ENCODE results near the gene LMNA.
"Not testable (repeated sequence)": the region's sequence is repeated elsewhere in the genome, so short reads cannot be mapped to it uniquely, and the experiment has no call there.

LMNA gene

DNA sequence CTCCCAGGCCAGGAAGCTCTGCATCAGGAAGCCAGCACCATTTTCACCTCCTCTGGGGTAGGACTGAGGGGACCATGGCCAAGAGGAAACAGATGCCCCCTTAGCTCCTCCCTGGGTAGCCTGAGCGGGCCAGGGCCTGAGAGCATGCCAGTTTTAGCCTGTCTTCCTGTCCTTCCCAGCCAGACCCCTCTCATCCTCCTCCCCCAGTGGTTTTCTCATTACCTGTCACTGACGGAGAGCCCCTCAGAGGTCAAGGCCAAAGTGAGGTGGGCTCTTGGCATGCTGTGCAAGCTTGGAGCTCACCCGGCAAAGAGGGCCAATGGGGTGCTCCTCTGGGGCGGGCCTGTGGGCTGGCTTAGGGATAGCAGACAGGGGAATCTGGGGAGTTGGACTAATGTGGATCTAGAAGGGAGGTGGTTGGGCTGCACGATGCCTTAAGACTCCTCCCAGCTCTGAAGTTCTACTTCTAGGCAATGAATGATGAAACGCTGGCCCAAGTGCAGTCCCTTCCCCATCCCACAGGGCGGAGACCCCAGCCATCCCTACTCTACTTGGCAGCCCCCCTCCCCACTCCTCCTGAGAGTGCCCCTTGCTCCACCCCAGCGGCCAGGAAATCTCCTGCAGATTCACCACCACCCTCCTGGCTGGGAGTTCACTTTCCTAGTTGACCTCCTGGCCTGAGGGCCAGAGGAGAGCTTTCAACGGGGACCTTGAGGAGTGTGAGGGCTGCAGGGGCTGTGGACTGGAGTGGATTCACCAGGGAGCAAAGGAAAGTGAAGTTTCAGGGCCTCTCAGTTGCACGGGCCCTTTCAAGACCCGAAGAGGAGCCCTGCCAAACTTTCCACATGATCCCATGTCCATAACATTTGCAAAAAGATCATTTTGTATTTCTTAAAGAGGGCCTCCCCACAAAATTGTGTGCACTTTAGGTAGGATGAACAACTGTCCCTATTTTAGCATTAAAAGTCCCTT lies 9.4 kb upstream of the LMNA start:
- DNase-seq, result no peak

- no peak for DNase-seq
Measured at GRCh38 chr1:156106624-156107488, 7.7 kb upstream of the LMNA start.

GRCh38 chr1:156108057-156108456 lies 6.5 kb upstream of the LMNA start:
- DNase-seq, result no peak

DNA sequence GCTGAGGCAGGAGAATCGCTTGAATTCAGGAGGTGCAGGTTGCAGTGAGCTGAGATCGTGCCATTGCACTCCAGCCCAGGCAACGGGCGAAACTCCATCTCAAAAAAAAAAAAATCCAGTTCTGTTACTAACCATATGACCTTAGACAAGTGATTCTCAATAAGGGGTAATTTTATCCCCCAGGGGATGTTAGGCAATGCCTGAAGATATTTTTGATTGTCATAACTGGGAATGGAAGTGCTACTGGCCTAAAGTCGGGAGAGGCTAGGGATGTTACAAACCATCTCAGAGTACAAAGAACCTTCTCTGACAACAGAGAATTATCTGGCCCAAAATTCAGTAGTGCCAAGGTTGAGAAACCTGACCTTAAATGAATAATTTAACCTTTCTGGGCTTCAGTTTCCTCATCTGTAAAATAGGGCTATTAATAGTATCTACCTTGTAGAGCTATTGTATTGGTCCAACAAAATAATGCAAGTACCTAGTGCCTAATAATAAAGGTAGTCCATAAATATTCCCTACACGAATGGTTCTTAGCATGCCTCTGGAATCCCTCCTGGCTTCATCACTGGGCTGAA lies 5.8 kb upstream of the LMNA start:
- DNase-seq, result no peak

DNA sequence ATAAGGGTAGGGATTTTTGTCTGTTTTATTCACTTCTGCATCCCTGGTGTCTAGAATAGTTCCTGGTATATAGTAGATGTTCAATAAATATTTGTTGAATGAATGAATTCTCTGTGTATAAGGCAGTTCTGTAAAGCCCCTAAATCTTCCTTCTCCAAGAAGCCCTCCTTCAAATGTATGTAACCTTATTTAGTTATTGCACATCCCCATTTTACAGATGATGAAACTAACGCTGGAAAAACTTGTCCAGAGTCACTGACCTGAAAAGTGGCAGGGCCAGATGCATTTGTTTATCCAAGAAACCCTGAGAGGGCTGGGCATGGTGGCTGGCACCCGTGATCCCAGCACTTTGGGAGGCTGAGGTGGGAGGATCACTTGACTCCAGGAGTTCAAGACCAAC lies 4.3 kb upstream of the LMNA start:
- no peak for DNase-seq

DNA sequence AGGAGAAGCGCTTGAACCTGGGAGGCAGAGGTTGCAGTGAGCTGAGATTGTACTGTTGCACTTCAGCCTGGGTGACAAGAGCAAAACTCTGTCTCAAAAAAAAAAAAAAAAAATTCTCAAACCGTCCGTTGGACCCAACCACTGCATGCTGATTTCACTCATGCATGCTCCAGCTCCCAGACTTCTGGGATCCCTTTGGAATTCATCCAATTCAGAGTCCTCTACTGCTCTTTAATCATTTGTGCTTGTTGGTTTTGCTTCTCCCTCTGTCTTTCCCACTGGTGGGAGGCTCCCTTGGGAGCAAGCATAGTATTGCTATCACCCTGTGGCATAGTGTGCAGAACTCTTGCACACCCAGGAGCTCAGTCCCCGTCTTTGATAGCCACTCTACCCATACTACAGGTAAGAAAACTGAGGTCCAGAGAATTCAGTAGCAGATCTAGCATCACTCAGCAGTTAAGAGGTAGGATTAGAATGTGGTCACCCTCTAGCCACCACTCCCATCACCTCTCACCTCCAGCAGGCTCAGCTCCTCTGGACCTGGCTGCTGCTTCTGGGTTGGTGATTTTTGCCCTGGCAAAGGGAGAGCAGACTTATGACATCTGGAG lies 3.1 kb upstream of the LMNA start:
- DNase-seq, result no peak

DNA sequence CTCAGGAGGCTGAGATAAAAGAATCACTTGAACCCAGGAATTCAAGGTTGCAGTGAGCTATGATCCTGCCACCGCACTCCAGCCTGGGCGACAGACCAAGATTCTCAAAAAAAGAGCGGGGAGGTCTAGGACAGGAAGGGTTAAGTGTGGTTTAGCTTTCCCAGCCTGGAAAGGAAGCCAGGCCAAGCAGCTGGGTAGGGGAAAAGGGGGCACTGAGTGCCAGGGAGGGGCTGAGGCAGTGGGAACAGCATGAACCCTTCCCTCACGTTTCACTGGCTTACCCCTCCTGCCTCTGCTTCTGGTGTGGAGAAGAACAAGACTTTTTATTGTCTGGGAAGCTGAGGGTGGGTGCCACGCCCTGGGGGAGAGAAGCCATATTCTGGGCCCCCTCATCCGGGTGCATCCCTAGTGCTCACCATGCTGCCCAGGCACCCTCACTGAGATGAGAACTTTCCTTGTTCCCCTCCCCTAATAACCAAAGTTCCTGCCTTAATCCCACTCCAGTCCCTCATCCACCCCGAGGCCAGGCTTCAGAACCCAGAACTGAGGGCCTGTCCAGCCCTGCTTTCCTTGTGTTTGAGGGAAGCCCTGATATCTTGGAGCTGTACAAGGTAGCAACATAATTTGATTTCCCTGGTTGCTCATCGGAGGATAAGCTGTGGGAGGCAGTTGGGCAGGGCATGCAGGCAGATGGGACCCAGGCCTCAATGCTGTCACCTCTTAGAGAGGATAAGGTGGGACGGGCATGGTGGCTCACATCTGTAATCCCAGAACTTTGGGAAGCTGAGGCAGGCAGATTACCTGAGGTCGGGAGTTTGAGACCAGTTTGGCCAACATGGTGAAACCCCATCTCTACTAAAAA lies 2.0 kb upstream of the LMNA start:
- DNase-seq, result no peak

- no peak for DNase-seq
Measured at GRCh38 chr1:156113282-156113950, 1.1 kb upstream of the LMNA start.

DNA sequence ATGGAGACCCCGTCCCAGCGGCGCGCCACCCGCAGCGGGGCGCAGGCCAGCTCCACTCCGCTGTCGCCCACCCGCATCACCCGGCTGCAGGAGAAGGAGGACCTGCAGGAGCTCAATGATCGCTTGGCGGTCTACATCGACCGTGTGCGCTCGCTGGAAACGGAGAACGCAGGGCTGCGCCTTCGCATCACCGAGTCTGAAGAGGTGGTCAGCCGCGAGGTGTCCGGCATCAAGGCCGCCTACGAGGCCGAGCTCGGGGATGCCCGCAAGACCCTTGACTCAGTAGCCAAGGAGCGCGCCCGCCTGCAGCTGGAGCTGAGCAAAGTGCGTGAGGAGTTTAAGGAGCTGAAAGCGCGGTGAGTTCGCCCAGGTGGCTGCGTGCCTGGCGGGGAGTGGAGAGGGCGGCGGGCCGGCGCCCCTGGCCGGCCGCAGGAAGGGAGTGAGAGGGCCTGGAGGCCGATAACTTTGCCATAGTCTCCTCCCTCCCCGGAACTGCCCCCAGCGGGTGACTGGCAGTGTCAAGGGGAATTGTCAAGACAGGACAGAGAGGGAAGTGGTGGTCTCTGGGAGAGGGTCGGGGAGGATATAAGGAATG lies 505 bp downstream of the LMNA start:
- DNase-seq, result no peak

GRCh38 chr1:156115514-156116374 lies 1.2 kb downstream of the LMNA start:
- DNase-seq, result no peak

DNA sequence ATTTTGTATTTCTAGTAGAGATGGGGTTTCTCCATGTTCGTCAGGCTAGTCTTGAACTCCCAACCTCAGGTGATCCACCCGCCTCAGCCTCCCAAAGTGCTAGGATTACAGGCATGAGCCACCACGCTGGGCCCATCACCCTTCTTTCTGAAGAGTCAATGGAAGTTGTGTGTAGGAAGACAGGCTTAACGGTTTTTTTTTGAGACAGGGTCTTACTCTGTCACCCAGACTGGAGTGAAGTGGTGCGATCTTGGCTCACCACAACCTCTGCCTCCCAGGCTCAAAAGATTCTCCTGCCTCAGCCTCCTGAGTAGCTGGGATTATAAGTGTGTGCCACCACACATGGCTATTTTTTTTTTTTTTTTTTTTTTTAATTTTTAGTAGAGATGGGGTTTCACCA lies 2.2 kb downstream of the LMNA start:
- not testable (repeated sequence) for DNase-seq

DNA sequence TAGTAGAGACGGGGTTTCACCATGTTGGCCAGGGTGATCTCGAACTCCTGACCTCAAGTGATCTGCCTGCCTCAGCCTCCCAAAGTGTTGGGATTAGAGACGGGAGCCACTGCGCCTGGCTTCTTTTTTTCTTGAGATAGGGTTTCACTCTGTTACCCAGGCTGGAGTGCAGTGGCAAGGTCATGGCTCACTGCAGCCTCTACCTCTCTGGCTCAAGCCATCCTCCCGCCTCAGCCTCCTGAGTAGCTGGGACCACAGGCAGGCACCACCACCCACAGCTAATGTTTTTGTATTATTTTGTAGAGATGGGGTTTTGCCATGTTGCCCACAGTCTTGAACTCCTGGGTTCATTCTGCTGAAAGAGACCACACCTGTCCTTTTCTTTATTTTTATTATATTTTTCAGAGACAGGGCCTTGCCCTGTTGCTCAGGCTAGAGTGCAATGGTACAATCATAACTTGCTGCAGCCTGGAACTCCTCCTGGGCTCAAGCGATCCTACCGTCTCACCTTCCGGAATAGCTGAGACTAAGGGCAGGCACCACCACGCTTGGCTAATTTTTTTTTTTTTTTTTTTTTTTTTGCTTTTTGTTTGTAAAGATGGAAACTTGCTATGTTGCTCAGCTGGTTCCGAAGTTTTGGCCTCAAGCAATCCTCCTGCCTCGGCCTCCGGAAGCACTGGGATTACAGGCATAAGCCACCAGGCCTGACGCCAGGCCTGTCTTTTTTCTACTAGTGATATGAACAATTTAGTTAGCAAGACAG lies 3.1 kb downstream of the LMNA start:
- DNase-seq, result no peak

- DNase-seq, result no peak
Measured at GRCh38 chr1:156118177-156118868, 3.8 kb downstream of the LMNA start.

DNA sequence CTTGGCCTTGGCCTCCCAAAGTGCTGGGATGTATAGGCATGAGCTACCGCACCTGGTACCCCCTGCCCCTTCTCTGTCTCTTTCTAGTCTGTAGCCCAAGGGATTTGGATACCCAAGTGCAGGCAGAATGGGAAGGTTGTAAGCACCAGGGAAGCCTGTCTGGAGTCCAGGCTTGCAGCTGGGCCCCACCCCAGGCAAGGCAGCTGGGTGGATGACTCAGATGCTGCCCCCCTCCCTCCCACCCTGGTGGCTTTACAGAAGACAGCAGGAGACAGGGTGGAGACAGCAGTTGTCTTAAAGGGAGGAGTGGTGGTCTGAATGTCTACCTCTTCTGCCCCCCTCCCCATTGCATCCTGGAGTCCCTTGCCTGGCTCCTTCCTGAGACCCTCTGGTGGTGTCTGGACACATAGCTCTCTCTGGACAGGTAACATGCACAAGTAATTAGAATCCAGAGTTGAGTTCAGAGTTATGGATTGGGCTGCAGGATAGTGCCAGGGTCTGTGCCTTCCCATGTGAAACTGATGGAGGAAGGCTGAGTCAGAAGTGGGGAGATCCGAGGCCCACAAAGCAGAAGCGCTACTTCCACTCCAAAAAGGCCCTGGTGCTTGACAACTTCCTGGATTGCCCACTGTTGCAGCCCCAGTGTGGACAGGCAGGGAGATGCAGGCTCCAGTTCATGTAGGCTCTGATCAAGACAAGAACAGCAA lies 5.1 kb downstream of the LMNA start:
- DNase-seq, result no peak

GRCh38 chr1:156120318-156120717 lies 5.8 kb downstream of the LMNA start:
- DNase-seq, result no peak

DNA sequence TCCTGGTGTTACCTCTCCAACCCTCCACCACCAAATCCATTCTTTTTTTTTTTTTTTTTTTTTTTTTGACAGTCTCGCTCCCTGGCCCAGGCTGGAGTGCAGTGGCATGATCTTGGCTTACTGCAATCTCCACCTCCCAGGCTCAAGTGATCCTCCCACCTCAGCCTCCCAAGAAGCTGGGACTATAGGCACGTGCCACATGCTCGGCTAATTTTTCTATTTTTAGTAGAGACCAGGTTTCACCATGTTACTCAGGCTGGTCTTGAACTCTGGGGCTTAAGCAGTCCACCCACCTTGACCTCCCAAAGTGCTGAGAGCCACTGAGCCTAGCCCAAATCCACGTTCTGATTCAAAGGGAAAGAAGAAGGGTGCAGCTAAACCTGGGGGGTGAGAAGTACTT lies 6.5 kb downstream of the LMNA start:
- DNase-seq, result not testable (repeated sequence)

DNA sequence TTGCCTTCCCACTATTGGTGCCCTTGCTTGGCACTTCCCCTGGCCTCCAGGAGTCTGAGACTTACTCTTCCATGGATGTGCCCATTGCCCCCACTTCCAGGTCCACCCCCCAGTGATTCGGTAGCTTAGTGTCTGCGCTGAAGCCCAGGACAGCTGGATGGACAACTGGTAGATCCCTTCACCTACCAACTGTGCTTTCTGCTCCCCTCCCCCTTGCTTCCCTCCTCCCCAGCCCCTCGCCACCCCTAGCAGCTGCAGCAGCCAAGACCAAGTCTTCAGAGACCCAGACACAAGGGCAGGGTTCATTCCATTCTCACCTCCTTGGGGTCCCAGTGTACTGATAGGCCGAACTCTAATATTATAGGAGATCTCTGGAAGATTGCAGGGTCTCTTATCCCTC lies 6.9 kb downstream of the LMNA start:
- DNase-seq, result no peak

DNA sequence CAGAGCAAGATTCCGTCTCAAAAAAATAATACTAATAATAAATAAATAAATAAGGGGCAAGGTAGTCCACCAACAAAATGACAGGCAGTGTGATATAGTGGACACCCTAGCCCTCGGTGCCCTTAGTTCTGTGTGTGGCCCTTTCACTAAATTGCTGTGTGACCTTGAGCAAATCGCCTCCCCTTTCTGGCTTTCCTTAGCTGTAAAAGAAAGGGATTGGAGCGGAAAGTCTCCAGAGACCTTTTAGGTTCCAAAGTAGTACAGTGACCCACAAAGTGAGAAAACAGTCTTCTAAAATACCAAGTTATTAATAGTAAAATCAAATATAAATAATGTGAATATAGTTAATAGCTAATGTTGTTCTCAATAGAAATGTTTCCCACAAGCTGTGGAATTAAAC lies 7.6 kb downstream of the LMNA start:
- no peak for DNase-seq

Data from NCI-H1048 (cell line).